Endodermal cell (in vitro differentiated cells): Measurements from ENCODE around the gene PI16. TPM values are rescaled to one million over a fixed set of nuclear protein-coding genes. Genes with fewer than 3 reads are reported as not detected.

Experiments used
- DNase-seq: peaks from one replicate; pipeline ENCODE4 v3.0.0-alpha.2; 2017
- H3K27ac ChIP-seq: 2 replicates; pipeline ENCODE4 v1.5.1; 2013; ENCODE audit warnings: mild to moderate bottlenecking, low read depth, low read length, moderate library complexity
- H3K27me3 ChIP-seq: 2 replicates; pipeline ENCODE4 v1.6.1; 2013; ENCODE audit warnings: mild to moderate bottlenecking, low read length, moderate library complexity; ENCODE audit not compliant: insufficient read depth, control insufficient read depth, poor library complexity, severe bottlenecking
- H3K36me3 ChIP-seq: 2 replicates; pipeline ENCODE4 v1.7.0; 2013; ENCODE audit warnings: mild to moderate bottlenecking, low read length, moderate library complexity; ENCODE audit not compliant: control insufficient read depth, insufficient read depth
- H3K4me1 ChIP-seq: one replicate; pipeline ENCODE4 v1.7.0; 2013; ENCODE audit warnings: low read length; ENCODE audit not compliant: control insufficient read depth, insufficient read depth
- H3K4me3 ChIP-seq: 2 replicates; pipeline ENCODE4 v1.5.1; 2013; ENCODE audit warnings: mild to moderate bottlenecking, low read length, moderate library complexity
- H3K9ac ChIP-seq: 2 replicates; pipeline ENCODE4 v1.6.1; 2013; ENCODE audit warnings: mild to moderate bottlenecking, low read length, moderate library complexity; ENCODE audit not compliant: poor library complexity, severe bottlenecking; ENCODE audit errors: extremely low read depth
- H3K9me3 ChIP-seq: 2 replicates; pipeline ENCODE4 v1.6.1; 2013; ENCODE audit warnings: mild to moderate bottlenecking, low read length, moderate library complexity; ENCODE audit not compliant: control insufficient read depth
- H3K27ac Mint-ChIP-seq: 2 replicates; pipeline ENCODE4 v1.8.0; 2020; ENCODE audit warnings: mixed read lengths
- H3K27me3 Mint-ChIP-seq: 2 replicates; pipeline ENCODE4 v1.8.0; 2021; ENCODE audit warnings: mild to moderate bottlenecking, mixed read lengths; ENCODE audit not compliant: insufficient read depth
- H3K36me3 Mint-ChIP-seq: 2 replicates; pipeline ENCODE4 v1.8.0; 2020; ENCODE audit warnings: low read depth, mixed read lengths
- H3K4me1 Mint-ChIP-seq: 2 replicates; pipeline ENCODE4 v1.8.0; 2020; ENCODE audit warnings: mixed read lengths
- H3K4me3 Mint-ChIP-seq: 2 replicates; pipeline ENCODE4 v1.8.0; 2020; ENCODE audit warnings: mild to moderate bottlenecking, moderate library complexity, mixed read lengths
- H3K9me3 Mint-ChIP-seq: 2 replicates; pipeline ENCODE4 v1.8.0; 2020; ENCODE audit warnings: mild to moderate bottlenecking, mixed read lengths
- CTCF ChIP-seq: fragments of 200-600 bp; sonication (generic); conservative IDR thresholded peaks from 2 replicates; pipeline ENCODE4 v1.5.0; 2021; ENCODE audit warnings: antibody characterized with exemption, mild to moderate bottlenecking
- WGBS, 2 experiments: methylation state at CpG; one replicate each; pipeline versions ENCODE4 v1.1.5 to v1.1.7; 2013; ENCODE audit warnings: missing lambda C conversion rate in 2 of 2, mixed read lengths in 1 of 2; ENCODE audit not compliant: insufficient coverage in 1 of 2, insufficient read length in 1 of 2; 5-methylcytosine and 5-hydroxymethylcytosine counted together
- total RNA-seq, 2 donors: library from RNA; stranded (reverse); fragmentation: NEBNext Ultra II Directional in 1 of 2; extraction: Animal tissue kit (Norgen Biotek cat#: 25700) in 1 of 2; gene quantifications; 2 replicates in 1 of 2; 3 replicates in 1 of 2; pipeline ENCODE4 v1.2.1, GENCODE V29; 2021

Gene PI16
- total RNA-seq, 2 donors from 2014 or later = not detected

GRCh38 chr6:36956446-36956820, 1.9 kb downstream of the PI16 start:
- Histone ChIP-seq H3K36me3 (no peaks in the 10 kb centered on the region), H3K4me3 (no peak overlapping the region), H3K9ac (no peak overlapping the region), H3K27me3 (no peaks in the 10 kb centered on the region), H3K27ac (no peak overlapping the region), H3K9me3 (no peaks in the 10 kb centered on the region), H3K4me1 (no peaks in the 10 kb centered on the region)
- no peaks in the 10 kb centered on the region for H3K27me3 Mint-ChIP-seq
- no peak for TF ChIP-seq CTCF
- H3K36me3 Mint-ChIP-seq = no peaks in the 10 kb centered on the region
- H3K4me1 Mint-ChIP-seq = peaks cover 6% of the 10 kb centered on the region
- no peak overlapping the region for H3K27ac Mint-ChIP-seq
- DNase-seq = no peak
- no peaks in the 10 kb centered on the region for H3K9me3 Mint-ChIP-seq
- H3K4me3 Mint-ChIP-seq = no peak overlapping the region

- TF ChIP-seq CTCF = no peak
- no peak overlapping the region for H3K9ac ChIP-seq
- Mint-ChIP-seq H3K36me3 (no peaks in the 10 kb centered on the region), H3K27ac (no peak overlapping the region), H3K27me3 (peaks cover 1% of the 10 kb centered on the region), H3K4me1 (peaks cover 6% of the 10 kb centered on the region), H3K9me3 (no peaks in the 10 kb centered on the region), H3K4me3 (no peak overlapping the region)
- no peaks in the 10 kb centered on the region for H3K4me1 ChIP-seq
- H3K27me3 ChIP-seq = no peaks in the 10 kb centered on the region
- no peak overlapping the region for H3K27ac ChIP-seq
- H3K9me3 ChIP-seq = no peaks in the 10 kb centered on the region
- 94 to 100% methylated on average over 2 to 9 of the region's 9 CpGs for WGBS, 2 experiments
- no peak overlapping the region for H3K4me3 ChIP-seq
- DNase-seq = no peak
- H3K36me3 ChIP-seq = no peaks in the 10 kb centered on the region
These were observed 3.3 kb downstream of the PI16 start for GRCh38 chr6:36957773-36958271.

- H3K4me3 ChIP-seq = no peak overlapping the region
- H3K36me3 ChIP-seq = no peaks in the 10 kb centered on the region
- Mint-ChIP-seq H3K27ac (no peak overlapping the region), H3K27me3 (peaks cover 1% of the 10 kb centered on the region), H3K36me3 (no peaks in the 10 kb centered on the region), H3K4me1 (peaks cover 6% of the 10 kb centered on the region), H3K9me3 (no peaks in the 10 kb centered on the region), H3K4me3 (no peak overlapping the region)
- DNase-seq = peak; percentile 81
- H3K4me1 ChIP-seq = no peaks in the 10 kb centered on the region
- H3K9ac ChIP-seq = no peak overlapping the region
- no peak overlapping the region for H3K27ac ChIP-seq
- no peak for TF ChIP-seq CTCF
- H3K9me3 ChIP-seq = no peaks in the 10 kb centered on the region
- 93 to 94% methylated on average over 43 to 44 of the region's 44 CpGs for WGBS, 2 experiments
- no peaks in the 10 kb centered on the region for H3K27me3 ChIP-seq
These were observed 4.4 kb downstream of the PI16 start for GRCh38 chr6:36958775-36959554.
